Measurements from ENCODE around the gene TSPAN18.

Gene TSPAN18

DNA sequence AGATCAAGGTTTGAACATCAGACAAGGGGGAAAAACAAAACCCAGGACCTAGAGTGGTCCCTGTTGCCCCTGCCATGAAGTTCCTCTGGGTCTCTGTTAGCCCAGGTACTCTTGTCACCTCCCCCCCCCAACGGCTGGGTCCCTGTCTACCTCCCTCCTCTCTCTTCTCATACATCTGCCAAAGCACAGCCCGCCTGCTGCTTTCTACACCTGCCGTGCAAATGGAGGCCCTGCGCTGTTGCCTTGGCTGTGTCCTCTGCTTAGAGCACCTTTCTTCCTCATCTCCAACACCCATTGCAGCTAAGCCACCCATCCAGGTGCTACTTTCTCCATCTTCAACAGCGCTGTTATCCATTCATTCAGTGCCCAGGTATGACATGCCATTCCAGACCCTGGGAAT lies 124.7 kb downstream of the TSPAN18 start:
- no peak overlapping the region for H3K27ac ChIP-seq
- no peak overlapping the region for H3K4me3 ChIP-seq
- no peak for DNase-seq (ENCODE audit: low read depth, low spot score)
- H3K36me3 ChIP-seq (ENCODE audit: insufficient read depth, low read length) = no peaks in the 10 kb centered on the region
- H3K9ac ChIP-seq (ENCODE audit: insufficient read length) = no peak overlapping the region
- no peaks in the 10 kb centered on the region for H3K9me3 ChIP-seq (ENCODE audit: low read depth, low read length)
- TF ChIP-seq POLR2AphosphoS5 (IDR thresholded peaks at IDR 0.05; ENCODE audit: borderline replicate concordance, low read depth, low read length) (no peak), FOXP2 (optimal IDR thresholded peaks at IDR 0.05; ENCODE audit: control extremely low read depth, extremely low read length, insufficient read depth) (no peak), EZH2 (IDR thresholded peaks at IDR 0.05) (no peak)

DNA sequence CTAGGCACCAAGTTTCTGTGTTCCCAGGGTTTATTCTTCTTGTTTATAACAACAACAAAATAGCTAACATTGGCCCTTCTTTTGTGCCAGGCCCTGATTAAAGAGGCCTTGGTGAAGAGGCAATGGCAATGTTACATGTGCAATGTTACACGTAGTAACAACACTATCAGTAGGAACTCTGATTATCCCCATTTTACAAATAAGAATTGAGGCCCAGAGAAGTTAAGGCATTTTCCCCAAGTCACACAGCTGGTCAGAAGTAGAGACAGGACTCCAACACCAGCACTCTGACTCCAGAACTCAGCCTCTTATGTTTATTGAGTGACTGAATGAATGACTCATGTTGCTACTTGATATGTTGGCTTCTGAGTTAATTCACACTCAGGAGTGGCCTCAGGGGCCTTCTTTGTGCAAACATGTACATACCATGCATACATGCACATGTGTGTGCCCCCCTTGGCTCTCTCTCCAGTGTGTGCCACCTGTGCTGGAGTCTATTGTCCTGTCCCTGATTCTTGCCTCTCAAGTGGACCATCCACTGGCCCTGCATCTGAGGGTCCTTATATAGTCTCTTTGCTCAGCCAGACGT lies 125.5 kb downstream of the TSPAN18 start:
- H3K9me3 ChIP-seq (ENCODE audit: low read depth, low read length) = no peaks in the 10 kb centered on the region
- DNase-seq (ENCODE audit: low read depth, low spot score) = no peak
- H3K27ac ChIP-seq = no peak overlapping the region
- TF ChIP-seq FOXP2 (optimal IDR thresholded peaks at IDR 0.05; ENCODE audit: control extremely low read depth, extremely low read length, insufficient read depth) = no peak
- H3K9ac ChIP-seq (ENCODE audit: insufficient read length) = no peak overlapping the region
- no peak overlapping the region for H3K4me3 ChIP-seq
- no peaks in the 10 kb centered on the region for H3K36me3 ChIP-seq (ENCODE audit: insufficient read depth, low read length)

DNA sequence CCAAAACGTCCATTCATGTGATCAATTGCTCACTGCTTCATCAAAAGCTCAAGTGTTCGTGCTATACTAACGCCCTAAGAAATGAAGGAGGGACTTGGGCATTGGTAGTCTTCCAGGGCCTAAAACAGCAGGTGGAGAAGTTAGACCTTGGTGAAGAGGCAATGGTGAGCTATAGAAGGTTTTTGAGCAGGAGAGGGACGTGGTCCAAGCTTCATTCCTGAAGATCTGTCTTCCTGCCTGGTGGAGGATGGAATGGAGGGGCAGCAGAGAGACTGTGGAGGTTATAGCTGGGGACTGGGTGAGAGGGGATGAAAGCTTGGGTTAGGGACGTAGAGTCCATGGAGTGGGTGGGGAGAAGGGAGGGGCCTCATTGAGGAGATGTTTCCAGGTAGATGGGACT lies 126.2 kb downstream of the TSPAN18 start:
- H3K9ac ChIP-seq (ENCODE audit: insufficient read length) = no peak overlapping the region
- no peak for TF ChIP-seq FOXP2 (optimal IDR thresholded peaks at IDR 0.05; ENCODE audit: control extremely low read depth, extremely low read length, insufficient read depth)
- no peak for TF ChIP-seq EZH2 (IDR thresholded peaks at IDR 0.05)
- no peak for TF ChIP-seq POLR2AphosphoS5 (IDR thresholded peaks at IDR 0.05; ENCODE audit: borderline replicate concordance, low read depth, low read length)
- no peaks in the 10 kb centered on the region for H3K9me3 ChIP-seq (ENCODE audit: low read depth, low read length)
- no peak overlapping the region for H3K27ac ChIP-seq
- no peak overlapping the region for H3K4me3 ChIP-seq
- no peaks in the 10 kb centered on the region for H3K36me3 ChIP-seq (ENCODE audit: insufficient read depth, low read length)
- DNase-seq (ENCODE audit: low read depth, low spot score) = no peak

DNA sequence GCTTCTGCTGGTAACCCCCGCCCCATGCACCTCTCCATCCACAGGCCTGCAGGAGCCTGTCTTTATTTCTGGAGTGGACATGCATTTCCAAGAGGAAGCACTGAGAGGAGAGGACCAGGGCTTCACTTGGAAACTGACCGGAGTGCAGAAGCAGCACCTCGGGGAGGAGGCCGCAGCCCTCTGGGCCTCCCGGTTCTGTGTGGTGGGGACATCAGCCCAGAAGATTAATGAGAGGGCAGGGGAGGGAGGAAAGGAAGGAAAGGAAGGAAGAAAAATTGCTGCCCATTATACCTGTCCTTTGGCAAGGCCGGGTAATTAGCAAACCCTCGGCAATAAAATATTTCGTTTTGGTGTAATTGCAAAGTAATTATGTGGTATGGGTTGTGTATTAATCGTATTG lies 126.9 kb downstream of the TSPAN18 start:
- no peaks in the 10 kb centered on the region for H3K36me3 ChIP-seq (ENCODE audit: insufficient read depth, low read length)
- no peaks in the 10 kb centered on the region for H3K9me3 ChIP-seq (ENCODE audit: low read depth, low read length)
- H3K27ac ChIP-seq = no peak overlapping the region
- DNase-seq (ENCODE audit: low read depth, low spot score) = no peak
- TF ChIP-seq FOXP2 (optimal IDR thresholded peaks at IDR 0.05; ENCODE audit: control extremely low read depth, extremely low read length, insufficient read depth) = no peak
- no peak for TF ChIP-seq POLR2AphosphoS5 (IDR thresholded peaks at IDR 0.05; ENCODE audit: borderline replicate concordance, low read depth, low read length)
- TF ChIP-seq EZH2 (IDR thresholded peaks at IDR 0.05) = no peak
- no peak overlapping the region for H3K9ac ChIP-seq (ENCODE audit: insufficient read length)
- H3K4me3 ChIP-seq = no peak overlapping the region

DNA sequence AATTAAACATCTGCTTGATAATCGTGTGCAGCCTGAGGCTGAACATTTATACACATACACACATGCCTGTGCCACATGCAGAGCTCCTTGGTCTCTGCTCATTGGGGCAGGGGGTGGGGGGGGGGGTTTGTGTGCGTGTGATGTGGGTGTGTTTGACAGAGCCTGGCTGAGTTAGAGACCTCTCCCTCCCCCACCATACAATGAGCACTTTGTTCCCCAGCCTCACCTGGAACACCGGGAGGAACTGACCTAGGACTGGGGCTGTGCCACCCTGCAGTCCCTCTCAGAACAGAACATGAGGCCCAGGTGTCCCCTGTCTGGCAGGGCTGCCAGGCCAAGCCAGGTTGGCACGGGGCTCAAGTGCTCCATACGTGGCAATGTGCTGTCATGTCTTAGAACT lies 127.3 kb downstream of the TSPAN18 start:
- Histone ChIP-seq H3K9ac (ENCODE audit: insufficient read length) (no peak overlapping the region), H3K4me3 (no peak overlapping the region), H3K27ac (no peak overlapping the region), H3K9me3 (ENCODE audit: low read depth, low read length) (no peaks in the 10 kb centered on the region), H3K36me3 (ENCODE audit: insufficient read depth, low read length) (no peaks in the 10 kb centered on the region)
- no peak for DNase-seq (ENCODE audit: low read depth, low spot score)
- TF ChIP-seq EZH2 (IDR thresholded peaks at IDR 0.05) (no peak), POLR2AphosphoS5 (IDR thresholded peaks at IDR 0.05; ENCODE audit: borderline replicate concordance, low read depth, low read length) (no peak), FOXP2 (optimal IDR thresholded peaks at IDR 0.05; ENCODE audit: control extremely low read depth, extremely low read length, insufficient read depth) (no peak)

DNA sequence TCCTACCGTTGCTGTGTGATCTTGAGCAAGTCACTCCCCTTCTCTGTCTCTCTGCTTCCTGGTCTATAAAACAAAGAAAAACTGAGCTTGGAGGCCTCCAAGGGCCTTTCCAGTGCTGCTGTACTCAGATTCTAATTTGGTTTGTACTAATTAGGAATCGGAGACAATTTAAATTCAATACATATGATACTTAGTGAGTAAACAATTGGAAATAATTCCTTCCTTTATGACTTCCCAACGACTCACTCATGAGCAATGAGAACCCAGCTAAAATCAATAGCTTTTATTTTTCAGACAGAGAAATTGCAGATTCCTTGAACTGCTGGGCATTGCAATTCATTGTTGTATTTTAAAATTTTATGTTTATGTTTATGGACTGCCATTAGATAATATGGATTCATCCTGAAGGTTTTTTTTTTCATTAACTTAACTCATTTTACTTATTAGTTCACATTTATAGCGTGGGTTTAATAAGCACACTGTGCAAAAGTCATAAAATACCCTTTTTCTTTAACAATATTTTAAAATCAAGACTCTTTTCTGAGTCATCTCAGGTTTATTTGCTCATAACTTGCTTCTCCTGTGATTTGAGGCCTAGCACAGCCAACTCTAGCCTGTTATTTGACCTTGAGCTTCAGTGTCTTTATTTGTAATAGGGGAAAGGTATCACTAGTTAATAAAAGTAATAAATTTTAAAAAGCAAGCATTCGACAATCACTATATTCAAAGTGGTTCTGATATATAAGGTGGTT lies 128.2 kb downstream of the TSPAN18 start:
- no peak for DNase-seq (ENCODE audit: low read depth, low spot score)
- Histone ChIP-seq H3K27ac (no peak overlapping the region), H3K4me3 (no peak overlapping the region), H3K9me3 (ENCODE audit: low read depth, low read length) (no peaks in the 10 kb centered on the region), H3K36me3 (ENCODE audit: insufficient read depth, low read length) (no peaks in the 10 kb centered on the region), H3K9ac (ENCODE audit: insufficient read length) (no peak overlapping the region)
- no peak for TF ChIP-seq POLR2AphosphoS5 (IDR thresholded peaks at IDR 0.05; ENCODE audit: borderline replicate concordance, low read depth, low read length)
- no peak for TF ChIP-seq EZH2 (IDR thresholded peaks at IDR 0.05)
- no peak for TF ChIP-seq FOXP2 (optimal IDR thresholded peaks at IDR 0.05; ENCODE audit: control extremely low read depth, extremely low read length, insufficient read depth)

DNA sequence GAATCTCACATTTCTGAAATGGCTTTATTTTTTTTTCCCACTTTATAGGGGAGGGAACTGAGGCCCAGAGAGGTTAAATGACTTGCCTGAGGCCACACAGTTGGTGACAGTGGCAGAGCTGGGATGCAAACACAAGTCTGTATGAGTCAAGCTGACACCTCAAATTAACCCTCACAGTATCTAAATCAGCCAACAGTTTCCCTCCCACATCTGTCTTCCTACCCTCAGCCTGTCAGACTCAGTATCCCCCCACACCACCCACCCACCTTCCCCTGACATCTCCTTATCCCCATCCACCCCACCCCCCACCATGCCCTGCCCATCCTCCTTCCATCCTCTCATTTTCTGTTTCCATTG lies 128.7 kb downstream of the TSPAN18 start:
- Histone ChIP-seq H3K9ac (ENCODE audit: insufficient read length) (no peak overlapping the region), H3K27ac (no peak overlapping the region)

DNA sequence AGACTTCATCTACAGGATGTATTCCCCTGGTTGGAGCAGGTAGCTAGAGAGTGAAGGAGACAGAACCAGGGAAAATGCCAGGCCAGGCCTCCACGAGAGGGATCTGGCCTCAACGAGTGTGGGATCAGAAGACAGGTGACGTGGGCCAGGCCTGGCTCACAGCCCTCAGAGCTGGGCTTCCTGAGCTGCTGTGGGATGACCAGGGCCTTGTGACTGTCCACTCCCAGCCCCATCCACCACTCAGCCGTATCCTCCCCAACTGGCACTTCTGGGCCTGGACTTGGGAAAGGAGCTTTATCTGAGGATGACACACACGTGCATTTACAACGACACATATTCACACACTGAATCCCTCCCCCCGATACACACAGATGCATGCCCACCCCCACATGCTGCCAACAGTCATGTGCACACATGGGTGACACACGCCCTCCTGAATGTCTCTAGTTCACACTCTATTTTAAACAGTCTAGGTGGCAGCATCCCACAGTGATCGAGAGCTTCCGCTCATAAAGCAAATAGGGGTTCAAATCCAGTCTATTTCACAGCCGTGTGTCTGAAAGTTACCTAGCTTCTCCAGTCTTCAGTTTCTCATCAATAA lies 130.8 kb downstream of the TSPAN18 start:
- Histone ChIP-seq H3K4me3 (no peak overlapping the region), H3K36me3 (ENCODE audit: insufficient read depth, low read length) (no peaks in the 10 kb centered on the region), H3K9ac (ENCODE audit: insufficient read length) (no peak overlapping the region), H3K9me3 (ENCODE audit: low read depth, low read length) (no peaks in the 10 kb centered on the region), H3K27ac (no peak overlapping the region)
- no peak for TF ChIP-seq POLR2AphosphoS5 (IDR thresholded peaks at IDR 0.05; ENCODE audit: borderline replicate concordance, low read depth, low read length)
- TF ChIP-seq EZH2 (IDR thresholded peaks at IDR 0.05) = no peak
- no peak for TF ChIP-seq FOXP2 (optimal IDR thresholded peaks at IDR 0.05; ENCODE audit: control extremely low read depth, extremely low read length, insufficient read depth)
- DNase-seq (ENCODE audit: low read depth, low spot score) = no peak

More for the DNA sequence above, 128.7 kb downstream of the TSPAN18 start:
- Histone ChIP-seq H3K36me3 (ENCODE audit: insufficient read depth, low read length) (no peaks in the 10 kb centered on the region), H3K4me3 (no peak overlapping the region), H3K9me3 (ENCODE audit: low read depth, low read length) (no peaks in the 10 kb centered on the region)
- TF ChIP-seq FOXP2 (optimal IDR thresholded peaks at IDR 0.05; ENCODE audit: control extremely low read depth, extremely low read length, insufficient read depth) (no peak), EZH2 (IDR thresholded peaks at IDR 0.05) (no peak), POLR2AphosphoS5 (IDR thresholded peaks at IDR 0.05; ENCODE audit: borderline replicate concordance, low read depth, low read length) (no peak)
- no peak for DNase-seq (ENCODE audit: low read depth, low spot score)

Data from SK-N-MC (cell line).